Superior temporal gyrus (tissue), 1 donor: ENCODE data around the gene KIF26B.

Source experiments
- DNase-seq: peaks from one replicate; pipeline ENCODE4 v3.0.0-alpha.2; 2016; ENCODE audit errors: extremely low spot score

Gene KIF26B

GRCh38 chr1:245240648-245241165 is 85.9 kb downstream of the KIF26B start:
- no peak for DNase-seq

DNA sequence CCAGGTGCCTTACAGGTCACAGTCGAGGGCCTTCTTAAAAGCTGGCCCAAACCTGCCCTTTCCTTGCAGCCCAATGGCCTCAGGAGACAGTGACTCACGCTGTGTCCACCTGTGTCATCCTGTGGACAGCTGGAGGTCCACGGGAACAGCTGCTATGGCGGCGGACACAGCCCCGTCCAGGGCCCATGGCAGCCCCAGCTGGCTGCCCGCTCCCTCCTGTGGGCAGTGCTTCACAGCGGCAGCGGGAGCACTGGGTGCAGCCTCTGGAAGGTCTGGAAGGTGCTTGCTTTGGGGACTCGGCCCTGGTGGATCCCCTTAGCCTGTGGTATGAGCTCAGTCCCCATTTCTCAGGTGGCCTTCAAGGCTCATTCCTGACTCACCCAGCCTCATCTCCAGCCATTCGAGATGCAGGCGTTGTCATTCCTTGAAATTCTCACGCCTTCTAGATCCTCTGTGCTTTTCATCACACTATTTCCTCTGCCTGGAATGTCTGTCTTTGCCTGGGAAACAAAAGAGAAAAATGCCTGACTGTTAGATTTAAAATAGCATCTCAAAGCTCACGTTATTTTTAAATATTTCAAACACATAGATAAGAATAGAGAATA is 86.8 kb downstream of the KIF26B start:
- DNase-seq = no peak

DNA sequence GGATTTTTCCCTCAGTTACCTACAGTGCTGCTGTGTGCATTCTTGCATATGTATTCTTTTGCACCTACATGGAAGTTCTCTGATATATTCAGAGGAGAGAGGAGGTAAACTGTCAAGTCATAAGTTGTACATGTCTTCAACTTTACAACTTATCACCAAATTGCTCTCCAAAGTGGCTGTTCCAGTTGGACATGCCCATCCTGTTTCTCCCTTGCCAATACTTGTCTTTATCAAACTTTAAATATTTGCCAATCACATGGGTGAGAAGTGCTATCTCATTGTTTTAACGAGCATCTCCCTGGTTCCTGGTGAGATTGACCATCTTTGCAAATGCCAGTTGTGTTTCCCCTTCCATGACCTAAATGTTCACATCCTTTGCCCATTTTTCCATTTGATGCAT is 88.2 kb downstream of the KIF26B start:
- DNase-seq = no peak

GRCh38 chr1:245245021-245245667 is 90.4 kb downstream of the KIF26B start:
- no peak for DNase-seq

DNA sequence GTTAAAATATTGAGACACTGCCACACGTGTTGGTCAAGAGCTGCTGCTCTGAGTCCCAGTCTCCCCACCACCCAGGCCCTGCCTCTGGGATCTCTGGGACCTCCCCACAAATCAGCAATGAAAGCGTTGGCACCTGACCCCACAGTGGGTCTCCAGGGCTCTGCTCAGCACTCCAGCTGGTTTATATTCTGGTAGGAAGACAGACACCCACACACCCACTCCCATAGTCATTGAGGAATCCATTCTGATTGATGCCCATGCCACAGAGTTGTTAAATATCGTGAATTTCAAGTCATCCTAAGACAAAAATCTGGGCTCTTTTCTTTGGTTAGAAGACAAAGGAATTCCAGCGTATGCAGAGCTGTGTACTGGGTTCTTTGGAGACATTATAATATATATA is 91.6 kb downstream of the KIF26B start:
- DNase-seq = no peak

- no peak for DNase-seq
Observed at GRCh38 chr1:245247356-245247755, 92.6 kb downstream of the KIF26B start.

- DNase-seq = no peak
Observed at GRCh38 chr1:245247801-245248200, 93.0 kb downstream of the KIF26B start.

DNA sequence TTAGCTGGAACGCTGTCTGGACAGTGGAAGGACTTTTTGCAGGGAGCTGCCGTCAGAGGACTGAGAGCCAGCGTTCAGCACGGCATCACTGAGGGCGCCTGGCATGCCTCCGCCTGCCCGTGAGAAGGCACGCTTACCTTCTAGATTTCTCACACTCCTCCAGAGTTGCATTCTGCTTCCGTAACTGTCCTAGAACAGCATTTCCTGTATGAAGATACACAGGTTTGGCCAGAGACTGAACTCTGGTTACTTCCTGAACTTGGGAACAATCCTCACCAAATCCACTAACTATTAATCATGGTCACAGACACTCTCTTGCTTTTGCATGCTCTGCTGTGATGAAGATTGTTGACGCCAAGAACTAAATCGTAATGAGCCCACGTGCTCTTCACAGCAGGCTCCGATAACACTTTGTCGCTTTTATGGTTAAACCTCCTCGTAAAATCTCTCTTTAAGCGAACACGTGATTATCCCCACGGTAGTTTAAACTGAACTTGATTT is 93.5 kb downstream of the KIF26B start:
- no peak for DNase-seq

GRCh38 chr1:245255783-245256182 is 101.0 kb downstream of the KIF26B start:
- no peak for DNase-seq

DNA sequence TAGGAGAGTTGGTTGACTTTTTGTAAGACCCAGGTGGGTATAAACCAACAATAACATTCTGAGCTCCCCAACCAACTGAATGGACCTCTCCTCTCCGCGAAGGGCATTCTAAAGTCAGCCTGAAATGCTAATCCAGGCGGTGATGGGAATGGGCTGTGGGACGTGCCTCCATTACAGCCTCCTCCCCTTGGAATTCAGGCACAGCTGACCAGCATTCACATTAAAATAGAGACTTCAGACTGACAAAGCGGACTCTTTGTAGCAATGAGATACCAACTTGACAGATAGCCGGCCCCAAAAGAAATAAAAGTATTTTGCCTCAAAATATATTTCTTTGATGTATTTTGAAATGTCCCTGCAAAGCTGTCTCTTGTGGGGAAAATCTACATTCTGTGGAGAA is 101.7 kb downstream of the KIF26B start:
- no peak for DNase-seq

- DNase-seq = no peak
Observed at GRCh38 chr1:245258271-245258920, 103.6 kb downstream of the KIF26B start.

- no peak for DNase-seq
Observed at GRCh38 chr1:245260110-245260882, 105.5 kb downstream of the KIF26B start.

GRCh38 chr1:245260883-245261282 is 106.1 kb downstream of the KIF26B start:
- no peak for DNase-seq

DNA sequence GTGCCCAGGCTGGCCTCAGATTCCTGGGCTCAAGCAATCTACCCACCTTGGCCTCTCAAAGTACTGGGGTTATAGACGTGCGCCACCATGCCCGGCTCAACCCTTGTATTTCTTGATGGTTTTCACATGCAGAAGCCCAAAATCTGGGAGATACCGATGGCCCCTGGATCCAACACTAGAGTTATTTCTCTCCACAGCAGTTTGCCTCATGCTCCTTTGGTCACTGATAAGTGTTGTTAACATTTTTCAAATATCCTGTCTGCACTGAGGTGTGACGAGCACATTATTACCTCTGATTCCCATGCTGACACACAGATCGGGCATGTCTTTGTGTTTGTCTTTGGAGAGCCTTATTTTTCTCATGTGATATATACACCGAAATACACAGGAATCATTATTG is 107.0 kb downstream of the KIF26B start:
- DNase-seq = no peak

GRCh38 chr1:245263529-245264095 is 108.8 kb downstream of the KIF26B start:
- DNase-seq = no peak

GRCh38 chr1:245264226-245264625 is 109.4 kb downstream of the KIF26B start:
- no peak for DNase-seq

DNA sequence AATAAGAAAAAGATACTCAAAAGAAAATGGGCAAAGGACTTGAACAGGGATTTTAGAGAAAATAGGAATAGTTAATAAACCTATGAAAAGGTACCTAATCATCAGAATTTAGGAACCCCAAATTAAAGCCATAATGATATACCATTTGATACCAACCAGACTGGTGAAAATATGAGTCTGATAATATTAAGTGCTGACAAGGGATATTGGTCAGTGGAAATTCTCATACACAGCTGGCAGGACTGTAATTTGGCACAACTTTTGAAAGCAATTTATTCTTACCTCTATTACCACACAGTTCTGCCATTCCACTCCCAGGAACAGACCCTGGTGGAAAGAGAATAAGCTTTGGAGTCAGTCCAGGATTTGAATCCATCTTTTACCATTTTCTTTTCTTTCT is 111.3 kb downstream of the KIF26B start:
- DNase-seq = no peak

GRCh38 chr1:245270063-245270462 is 115.3 kb downstream of the KIF26B start:
- no peak for DNase-seq

- DNase-seq = no peak
Observed at GRCh38 chr1:245270972-245271371, 116.2 kb downstream of the KIF26B start.

DNA sequence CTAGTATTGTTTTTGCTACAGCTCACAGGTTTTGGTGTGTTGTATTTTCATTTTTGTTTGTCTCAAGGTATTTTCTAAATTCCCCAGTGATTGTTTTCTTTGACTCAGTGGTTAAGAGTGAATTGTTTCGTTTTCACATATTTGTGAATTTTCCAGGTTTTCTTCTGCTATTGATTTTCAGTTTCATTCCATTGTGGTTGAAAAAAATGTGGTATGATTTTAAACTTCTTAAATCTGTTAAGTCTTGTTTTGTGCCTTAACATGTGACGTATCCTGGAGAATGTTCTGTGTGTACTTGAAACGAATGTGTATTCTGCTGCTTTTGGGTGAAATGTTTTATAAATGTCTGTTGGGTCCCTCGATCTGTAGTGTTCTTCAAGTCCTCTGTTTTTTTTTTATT is 117.9 kb downstream of the KIF26B start:
- no peak for DNase-seq

DNA sequence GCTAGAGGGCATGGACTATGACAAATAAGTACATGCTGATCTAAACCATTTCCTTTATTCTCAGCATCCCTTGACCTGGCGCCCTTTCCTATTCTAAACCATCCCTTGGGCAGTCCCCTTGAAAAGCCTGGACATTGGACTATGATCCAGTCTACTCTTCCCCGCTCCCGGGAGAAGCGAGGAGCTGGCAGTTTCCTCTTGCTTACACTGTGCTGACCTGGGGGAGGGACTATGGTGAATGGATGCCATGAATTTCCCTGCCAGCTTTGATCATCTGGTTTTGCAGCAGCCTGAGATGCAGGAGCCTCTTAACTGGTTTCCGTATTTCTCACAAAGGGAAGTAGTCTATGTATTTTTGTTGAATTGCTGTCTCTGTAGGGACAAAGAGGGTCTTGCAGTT is 121.7 kb downstream of the KIF26B start:
- DNase-seq = no peak

- no peak for DNase-seq
Observed at GRCh38 chr1:245277276-245277675, 122.5 kb downstream of the KIF26B start.
